ENCODE results near the gene PLEKHG1.

Gene PLEKHG1

DNA sequence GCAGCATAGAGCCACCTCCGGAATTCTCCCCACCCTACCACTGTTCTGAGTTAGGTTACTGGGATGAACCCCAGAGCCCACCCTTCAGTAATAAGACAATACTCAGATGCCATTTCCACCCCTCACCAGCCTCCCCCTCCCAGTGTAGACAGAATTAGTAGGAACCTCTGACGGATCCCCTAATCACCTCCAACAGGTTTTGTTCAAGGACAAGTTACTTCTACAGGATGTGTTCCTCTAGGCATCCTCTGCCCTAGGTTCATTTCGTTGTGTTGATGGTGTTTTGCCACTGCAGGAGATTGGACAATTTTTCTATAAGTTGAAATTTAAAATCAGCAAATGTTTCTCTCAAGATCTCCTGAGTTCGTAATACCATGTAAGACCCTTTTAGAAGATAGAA is 22.8 kb downstream of the PLEKHG1 start:
- DNase-seq, result no peak

GRCh38 chr6:150622941-150623874 is 23.5 kb downstream of the PLEKHG1 start:
- DNase-seq, result no peak

GRCh38 chr6:150624191-150624590 is 24.5 kb downstream of the PLEKHG1 start:
- DNase-seq, result no peak

- no peak for DNase-seq
Measured at GRCh38 chr6:150625927-150626326, 26.2 kb downstream of the PLEKHG1 start.

DNA sequence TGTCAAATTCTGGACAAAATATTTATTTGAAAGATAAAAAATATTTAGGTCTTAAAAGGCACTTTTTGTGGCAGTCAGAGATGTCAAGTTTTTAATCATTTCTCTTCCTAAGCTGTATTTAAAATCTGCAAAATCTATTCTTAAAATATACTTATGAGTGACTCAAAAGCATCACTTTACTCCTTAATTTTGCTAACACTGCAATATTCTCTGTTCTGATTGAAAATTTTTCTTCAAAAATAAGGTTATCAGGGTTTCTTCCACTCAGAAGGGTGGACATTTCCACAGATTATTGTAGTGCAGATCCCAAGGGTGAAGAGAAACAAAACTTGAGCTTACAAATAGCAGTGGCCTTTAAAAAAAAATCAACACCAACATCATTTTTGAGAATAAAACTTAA is 27.5 kb downstream of the PLEKHG1 start:
- DNase-seq, result no peak

- DNase-seq, result peak; percentile 34
Measured at GRCh38 chr6:150627585-150628025, 27.9 kb downstream of the PLEKHG1 start.

DNA sequence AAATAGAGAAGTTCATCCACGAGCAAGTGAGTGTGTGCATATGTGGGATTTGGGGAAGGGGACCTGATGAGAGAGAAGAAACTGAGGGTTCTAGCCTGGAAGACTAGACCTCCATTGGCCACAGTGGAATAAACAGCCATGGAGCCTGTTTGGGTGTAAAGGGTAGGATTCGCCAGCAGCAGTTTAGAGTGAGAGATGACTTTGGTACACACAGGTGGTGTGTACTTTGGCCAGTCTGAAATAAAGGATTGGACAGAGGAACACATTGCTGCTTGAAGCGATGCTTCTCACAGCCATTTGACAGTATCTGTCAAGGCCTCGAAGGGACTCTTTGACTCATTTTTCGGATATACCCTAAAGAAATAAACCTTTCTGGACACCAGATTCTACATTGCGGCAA is 29.2 kb downstream of the PLEKHG1 start:
- DNase-seq, result no peak

DNA sequence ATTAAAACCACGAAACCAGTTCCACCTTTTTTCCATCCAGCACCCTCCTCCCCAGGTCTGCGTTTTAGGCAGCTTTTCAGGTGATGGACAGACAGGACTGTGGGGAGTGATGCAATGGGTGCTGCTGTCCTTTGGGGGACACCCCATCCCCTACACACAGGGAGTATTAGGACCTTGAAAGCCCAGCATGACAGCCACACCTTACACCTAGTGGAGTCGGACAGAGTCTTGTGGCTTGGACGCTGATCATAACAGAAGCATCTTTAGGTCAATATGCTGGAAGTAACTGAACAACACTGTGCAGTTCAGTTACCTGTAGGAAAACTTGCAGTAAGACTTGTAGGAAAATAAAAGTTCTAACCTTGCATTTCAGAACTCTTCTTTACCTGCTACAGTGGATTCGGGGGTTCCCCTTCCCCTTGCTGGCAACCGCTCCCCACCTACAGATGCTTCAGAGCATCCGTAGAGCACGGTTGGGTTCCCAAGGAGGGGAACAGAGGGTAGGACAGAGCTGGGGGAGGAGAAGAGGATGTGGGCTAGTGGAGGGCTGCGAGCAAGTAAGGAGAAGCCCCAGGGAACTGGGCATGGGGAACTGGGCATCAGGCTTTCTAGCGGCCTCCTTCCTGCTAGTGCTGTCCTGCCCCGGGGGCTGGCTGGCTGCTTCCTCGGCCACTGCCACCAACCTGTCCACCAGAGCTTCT is 31.7 kb downstream of the PLEKHG1 start:
- DNase-seq, result no peak

GRCh38 chr6:150631984-150632642 is 32.4 kb downstream of the PLEKHG1 start:
- DNase-seq, result no peak

- no peak for DNase-seq
Measured at GRCh38 chr6:150632785-150633485, 33.2 kb downstream of the PLEKHG1 start.

DNA sequence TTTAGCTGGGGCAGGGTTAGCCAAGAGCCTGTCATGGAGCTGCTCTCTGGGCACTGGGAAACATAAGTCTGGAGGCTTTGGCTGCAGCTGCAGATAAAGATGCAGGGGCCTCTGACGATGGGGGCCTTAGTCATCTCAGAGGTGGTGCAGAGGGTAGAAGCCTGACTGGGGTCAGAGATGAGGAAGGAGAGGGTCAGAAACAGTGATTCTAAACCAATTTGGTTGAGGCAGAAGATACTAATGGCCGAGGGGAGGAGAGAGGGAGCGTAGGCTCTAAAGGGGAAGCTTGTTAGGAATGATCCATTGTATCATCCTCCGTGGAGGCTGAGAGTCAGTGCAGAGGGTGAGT is 33.8 kb downstream of the PLEKHG1 start:
- no peak for DNase-seq

GRCh38 chr6:150634176-150634963 is 34.7 kb downstream of the PLEKHG1 start:
- peak; percentile 74 for DNase-seq

DNA sequence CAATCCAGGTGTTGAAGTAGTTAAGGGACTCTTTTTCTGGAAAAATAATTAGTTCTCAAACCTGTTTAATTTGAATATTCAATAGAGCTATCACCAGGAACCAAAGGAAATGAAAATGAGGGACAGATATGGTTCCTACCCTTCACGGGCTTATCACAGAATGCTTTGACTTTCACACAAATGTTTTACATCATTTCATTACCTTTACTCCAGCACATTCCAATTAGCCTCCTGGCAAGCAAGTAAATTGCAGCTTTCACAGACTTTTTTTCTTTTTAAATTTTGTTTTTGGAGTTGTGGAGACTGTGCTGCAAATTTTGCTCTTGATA is 35.2 kb downstream of the PLEKHG1 start:
- DNase-seq, result no peak

- no peak for DNase-seq
Measured at GRCh38 chr6:150635906-150636514, 36.3 kb downstream of the PLEKHG1 start.

DNA sequence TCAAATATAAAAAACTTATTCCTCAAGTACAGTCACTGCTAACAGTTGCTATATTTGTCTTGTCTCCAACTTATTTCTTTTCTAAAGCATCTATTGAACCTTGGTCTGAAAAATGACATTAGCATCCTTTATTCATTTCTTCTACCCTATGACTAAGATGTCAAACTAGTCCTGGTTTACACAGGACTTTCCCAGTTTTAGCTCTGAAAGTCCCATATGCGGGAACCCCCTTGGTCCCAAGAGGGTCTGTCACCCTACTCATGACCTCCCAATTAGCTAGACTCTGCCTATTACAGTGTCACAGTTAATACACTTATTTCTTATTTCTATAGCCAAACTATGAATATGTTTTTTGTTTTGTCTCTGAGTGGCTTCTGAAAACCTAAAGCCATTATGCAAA is 37.1 kb downstream of the PLEKHG1 start:
- no peak for DNase-seq

- no peak for DNase-seq
Measured at GRCh38 chr6:150637266-150637665, 37.6 kb downstream of the PLEKHG1 start.

DNA sequence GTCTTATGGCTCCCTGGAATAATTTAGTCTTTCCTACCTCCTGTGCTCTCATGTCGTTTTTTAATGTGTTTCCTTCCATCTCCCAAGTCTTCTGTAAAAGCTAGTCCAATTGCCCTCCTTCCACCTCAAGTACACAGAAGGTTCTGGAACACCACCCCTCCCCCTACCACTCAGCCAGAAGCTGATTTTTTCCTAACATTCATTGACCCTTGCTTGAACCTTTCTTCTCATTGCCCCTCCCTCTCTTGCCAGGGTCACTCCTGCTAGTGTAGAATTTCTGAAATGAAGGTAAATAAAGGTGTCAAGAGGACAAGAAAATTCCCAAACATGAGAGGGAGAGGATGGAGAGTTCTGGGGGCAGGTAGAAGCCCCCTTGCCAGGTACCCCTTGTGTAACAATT is 38.6 kb downstream of the PLEKHG1 start:
- no peak for DNase-seq

DNA sequence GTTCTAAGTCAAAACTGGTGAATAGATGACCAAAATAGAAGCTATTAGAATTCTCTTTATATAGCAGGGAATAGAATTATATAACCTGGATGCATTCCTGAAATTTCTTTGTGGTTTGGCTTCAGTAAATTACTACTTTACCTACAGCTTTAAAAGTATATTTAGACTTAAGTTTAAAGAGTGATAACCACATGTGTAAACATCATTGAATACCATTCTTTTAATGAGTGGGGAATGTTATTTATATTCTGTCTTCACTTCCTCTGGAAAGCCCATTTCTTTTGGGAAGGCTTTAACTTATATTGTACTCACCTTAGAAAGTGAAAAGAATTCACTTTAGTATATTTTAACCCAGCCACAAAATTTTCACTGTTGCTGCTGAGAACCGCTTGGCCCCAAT is 39.1 kb downstream of the PLEKHG1 start:
- DNase-seq, result no peak

DNA sequence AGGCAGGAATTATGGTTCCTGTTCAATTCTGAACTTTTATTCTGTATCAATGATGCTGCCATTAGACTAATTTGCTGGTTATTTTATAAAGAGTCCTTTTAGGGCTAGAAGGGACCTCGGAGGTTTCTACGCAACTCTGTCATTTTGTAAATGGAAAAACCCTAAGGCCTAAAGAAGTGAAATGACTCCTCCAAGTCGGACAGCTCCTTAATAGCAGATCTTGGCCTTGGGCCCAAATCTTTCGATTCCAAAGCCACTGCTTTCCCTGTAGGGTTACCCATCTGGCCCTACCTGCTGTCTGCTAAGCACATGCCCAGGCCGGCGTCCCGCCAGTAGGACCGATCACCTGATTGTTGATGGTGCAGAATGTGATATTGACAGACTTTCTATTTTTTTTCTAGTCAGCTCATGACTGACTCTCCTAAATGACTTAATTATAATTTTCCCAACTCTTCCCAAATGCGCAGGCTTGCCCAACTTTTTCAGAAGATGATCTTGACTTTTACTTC is 40.2 kb downstream of the PLEKHG1 start:
- no peak for DNase-seq

- DNase-seq, result no peak
Measured at GRCh38 chr6:150640556-150641209, 41.0 kb downstream of the PLEKHG1 start.
